SK-N-SH (cell line): ENCODE measurements around the gene BPNT1. TPM values are rescaled to one million over a fixed set of nuclear protein-coding genes. Genes with fewer than 3 reads are reported as not detected.

ENCODE experiments used
- CTCF ChIA-PET: fragments of 300-600, 350-600 bp; formaldehyde crosslinking; extraction: SDS; loops from one replicate; lab custom pipeline; 2021; lab: Yijun Ruan, JAX
- POLR2A ChIA-PET: fragments of 350-600 bp; sonication (Branson Sonifier 250); formaldehyde crosslinking; extraction: SDS; loops from one replicate; lab custom pipeline; 2020; ENCODE audit warnings: antibody characterized with exemption, inconsistent platforms; lab: Yijun Ruan, JAX
- DNase-seq: peaks from one replicate; pipeline ENCODE4 v3.0.0; 2012
- H2AFZ ChIP-seq: fragments of 200-600 bp; sonication (generic); 2 replicates; pipeline ENCODE4 v1.8.1; 2016; ENCODE audit warnings: antibody characterized with exemption, mild to moderate bottlenecking, low read depth
- H3F3A ChIP-seq: fragments of 200-600 bp; sonication (generic); replicated peaks from 2 replicates; pipeline ENCODE3; 2016; ENCODE audit warnings: antibody characterized with exemption, mild to moderate bottlenecking; ENCODE audit not compliant: insufficient read depth
- H3K27ac ChIP-seq, 2 experiments: fragments of 200-500 bp in 1 of 2; fragments of 200-600 bp in 1 of 2; sonication (Bioruptor generic) in 1 of 2; sonication (generic), shearing (Covaris generic) in 1 of 2; 2 replicates each; pipeline versions ENCODE4 v1.5.1 to v1.6.1; 2014 to 2016; ENCODE audit warnings: low read depth in 2 of 2, inconsistent platforms in 1 of 2, low read length in 1 of 2, mild to moderate bottlenecking in 1 of 2, mixed read lengths in 1 of 2
- H3K27me3 ChIP-seq: fragments of 200-600 bp; sonication (generic), shearing (Covaris generic); 2 replicates; pipeline ENCODE4 v1.6.1; 2016; ENCODE audit warnings: mixed run types; ENCODE audit not compliant: insufficient read depth
- H3K36me3 ChIP-seq, 2 experiments: fragments of 200-500 bp in 1 of 2; fragments of 200-600 bp in 1 of 2; sonication (Bioruptor generic) in 1 of 2; sonication (generic) in 1 of 2; replicated peaks in 1 of 2; 2 replicates each; pipeline versions ENCODE3 to v1.5.1; 2014 to 2016; ENCODE audit warnings: low read length in 1 of 2, mild to moderate bottlenecking in 1 of 2; ENCODE audit not compliant: insufficient read depth in 2 of 2, control insufficient read depth in 1 of 2
- H3K4me1 ChIP-seq, 2 experiments: fragments of 200-500 bp in 1 of 2; fragments of 200-600 bp in 1 of 2; sonication (Bioruptor generic) in 1 of 2; sonication (generic), shearing (Covaris generic) in 1 of 2; 2 replicates each; pipeline versions ENCODE4 v1.5.1 to v1.6.1; 2014 to 2016; ENCODE audit warnings: low read depth in 1 of 2, low read length in 1 of 2, mixed run types in 1 of 2; ENCODE audit not compliant: insufficient read depth in 2 of 2, control insufficient read depth in 1 of 2
- H3K4me2 ChIP-seq: fragments of 200-600 bp; sonication (generic), shearing (Covaris generic); 2 replicates; pipeline ENCODE4 v1.6.1; 2017; ENCODE audit warnings: mixed run types
- H3K4me3 ChIP-seq, 2 experiments: fragments of 200-500 bp in 1 of 2; fragments of 200-600 bp in 1 of 2; sonication (Bioruptor generic) in 1 of 2; sonication (generic), shearing (Covaris generic) in 1 of 2; 2 replicates each; pipeline versions ENCODE4 v1.5.1 to v1.8.1; 2014 to 2016; ENCODE audit warnings: low read depth in 2 of 2, inconsistent platforms in 1 of 2, low read length in 1 of 2, mild to moderate bottlenecking in 1 of 2, mixed read lengths in 1 of 2, moderate library complexity in 1 of 2
- H3K79me2 ChIP-seq: fragments of 200-600 bp; sonication (generic); 2 replicates; pipeline ENCODE4 v1.8.1; 2017; ENCODE audit warnings: mild to moderate bottlenecking; ENCODE audit not compliant: insufficient read depth
- H3K9ac ChIP-seq: fragments of 200-600 bp; sonication (generic); 2 replicates; pipeline ENCODE4 v1.6.1; 2017; ENCODE audit warnings: mixed run types
- H3K9me2 ChIP-seq: fragments of 200-600 bp; sonication (generic); 2 replicates; pipeline ENCODE4 v1.6.1; 2017; ENCODE audit warnings: mixed run types
- H3K9me3 ChIP-seq: fragments of 200-600 bp; sonication (generic); 2 replicates; pipeline ENCODE4 v1.6.1; 2017; ENCODE audit warnings: mixed run types, mild to moderate bottlenecking, moderate library complexity
- H4K20me1 ChIP-seq: fragments of 200-600 bp; sonication (generic); 2 replicates; pipeline ENCODE4 v1.6.1; 2017; ENCODE audit warnings: mild to moderate bottlenecking, mixed run types; ENCODE audit not compliant: insufficient read depth
- CHD2 ChIP-seq: fragments of 150-350 bp; IDR thresholded peaks from 2 replicates; pipeline ENCODE4 v1.6.1; 2018; ENCODE audit warnings: low read length; ENCODE audit not compliant: partially characterized antibody
- ELF1 ChIP-seq: IDR thresholded peaks from 2 replicates; pipeline ENCODE4 v1.4.0; 2012
- EZH2phosphoT487 ChIP-seq: fragments of 200-600 bp; sonication (generic); IDR thresholded peaks from 2 replicates; pipeline ENCODE4 v1.6.1; 2017; ENCODE audit warnings: low read depth, mixed run types, mild to moderate bottlenecking, antibody characterized with exemption, moderate library complexity, borderline replicate concordance
- FOSL2 ChIP-seq: IDR thresholded peaks from 2 replicates; pipeline ENCODE4 v1.4.0; 2012; ENCODE audit warnings: low read depth, mild to moderate bottlenecking, moderate library complexity, borderline replicate concordance
- FOXJ3 ChIP-seq: sonication (generic); formaldehyde crosslinking; IDR thresholded peaks from 2 replicates; pipeline ENCODE4 v1.5.1; 2020; ENCODE audit warnings: mild to moderate bottlenecking, missing genetic modification reagents
- GATA2 ChIP-seq: sonication (generic); formaldehyde crosslinking; IDR thresholded peaks from 2 replicates; pipeline ENCODE4 v1.5.0; 2020; ENCODE audit warnings: mild to moderate bottlenecking, missing genetic modification reagents
- JUND ChIP-seq: IDR thresholded peaks from 2 replicates; pipeline ENCODE4 v1.4.0; 2012
- MXI1 ChIP-seq: IDR thresholded peaks from 2 replicates; pipeline ENCODE4 v1.6.1; 2012; ENCODE audit warnings: mild to moderate bottlenecking, low read depth, low read length, improper control_type of control experiment
- RCOR1 ChIP-seq: fragments of 150-350 bp; IDR thresholded peaks from 2 replicates; pipeline ENCODE4 v1.6.1; 2017; ENCODE audit warnings: antibody characterized with exemption, low read length
- RFX5 ChIP-seq: IDR thresholded peaks from 2 replicates; pipeline ENCODE4 v1.6.1; 2012; ENCODE audit warnings: mild to moderate bottlenecking, improper control_type of control experiment, low read length
- RXRA ChIP-seq: IDR thresholded peaks from 2 replicates; pipeline ENCODE4 v1.4.0; 2012; ENCODE audit warnings: low read depth, mild to moderate bottlenecking, borderline replicate concordance
- SMC3 ChIP-seq: IDR thresholded peaks from 2 replicates; pipeline ENCODE4 v1.6.1; 2012; ENCODE audit warnings: low read depth, low read length, improper control_type of control experiment
- TCF12 ChIP-seq: IDR thresholded peaks from 2 replicates; pipeline ENCODE4 v1.4.0; 2012
- YY1 ChIP-seq: IDR thresholded peaks from 2 replicates; pipeline ENCODE4 v1.4.0; 2012; ENCODE audit warnings: low read depth, mild to moderate bottlenecking
- WGBS: methylation state at CpG from one replicate; pipeline ENCODE4 v1.1.6; 2017; ENCODE audit warnings: low lambda C conversion rate; 5-methylcytosine and 5-hydroxymethylcytosine counted together
- polyA plus RNA-seq, 3 experiments: library from polyadenylated mRNA; depleted of rRNA; stranded (reverse); fragments of >200 nt; gene quantifications; 2 replicates each; pipeline ENCODE4 v1.2.3, GENCODE V29; 2012
- TF ChIP-seq, protein P1 (sequence below): fragments of 150-350 bp; IDR thresholded peaks from 2 replicates; pipeline ENCODE4 v1.6.1; 2017; ENCODE audit warnings: antibody characterized with exemption, low read length, low read depth, borderline replicate concordance
- TF ChIP-seq, protein P2 (sequence below): IDR thresholded peaks from 2 replicates; pipeline ENCODE4 v1.6.1; 2012; ENCODE audit warnings: mild to moderate bottlenecking, low read depth, low read length, moderate library complexity
- TF ChIP-seq, protein P3 (sequence below): fragments of 200-600 bp; sonication (generic); IDR thresholded peaks from 2 replicates; pipeline ENCODE4 v1.6.1; 2017; ENCODE audit warnings: antibody characterized with exemption, mild to moderate bottlenecking, moderate library complexity

The BPNT1 gene
- polyA plus RNA-seq, 1 of the 3 experiments (the other 2 are of a cell fraction), result 44.6 TPM

DNA sequence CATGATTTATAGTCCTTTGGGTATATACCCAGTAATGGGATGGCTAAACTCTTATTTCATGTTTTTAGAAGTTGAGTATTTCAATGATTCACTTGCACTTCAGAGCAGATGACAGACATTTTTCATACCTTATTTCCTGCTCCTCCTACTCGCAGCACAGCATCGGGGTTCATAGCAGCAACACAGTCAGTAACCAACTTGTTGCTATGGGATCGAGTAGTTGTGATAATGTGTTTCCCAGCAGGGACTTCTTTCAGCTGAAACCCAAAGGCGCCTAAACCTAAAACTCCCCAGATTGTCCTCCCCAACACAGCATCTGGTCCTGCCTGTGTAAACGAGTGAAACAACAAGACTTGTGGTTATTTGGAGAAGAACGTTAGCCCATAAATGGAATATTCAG, 27.0 kb downstream of the BPNT1 start:
- 93% methylated on average over 6 of the region's 6 CpGs for WGBS
- H3K9me3 ChIP-seq, result no peaks in the 10 kb centered on the region
- peaks cover 0 to 4% of the 10 kb centered on the region in 2 experiments; a peak in 1 of 4 replicates for H3K4me1 ChIP-seq
- no peak for TF ChIP-seq FOSL2
- no peak for TF ChIP-seq YY1
- no peak for TF ChIP-seq ELF1
- TF ChIP-seq FOXJ3 (CRISPR knock-in tag), result no peak
- TF ChIP-seq JUND, result no peak
- TF ChIP-seq GATA2 (CRISPR knock-in tag), result no peak
- no peak for TF ChIP-seq RCOR1
- TF ChIP-seq, protein P1, sequence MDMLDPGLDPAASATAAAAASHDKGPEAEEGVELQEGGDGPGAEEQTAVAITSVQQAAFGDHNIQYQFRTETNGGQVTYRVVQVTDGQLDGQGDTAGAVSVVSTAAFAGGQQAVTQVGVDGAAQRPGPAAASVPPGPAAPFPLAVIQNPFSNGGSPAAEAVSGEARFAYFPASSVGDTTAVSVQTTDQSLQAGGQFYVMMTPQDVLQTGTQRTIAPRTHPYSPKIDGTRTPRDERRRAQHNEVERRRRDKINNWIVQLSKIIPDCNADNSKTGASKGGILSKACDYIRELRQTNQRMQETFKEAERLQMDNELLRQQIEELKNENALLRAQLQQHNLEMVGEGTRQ, result no peak
- TF ChIP-seq RFX5, result no peak
- TF ChIP-seq RXRA, result no peak
- TF ChIP-seq CHD2, result no peak
- TF ChIP-seq SMC3, result no peak
- TF ChIP-seq, protein P2, sequence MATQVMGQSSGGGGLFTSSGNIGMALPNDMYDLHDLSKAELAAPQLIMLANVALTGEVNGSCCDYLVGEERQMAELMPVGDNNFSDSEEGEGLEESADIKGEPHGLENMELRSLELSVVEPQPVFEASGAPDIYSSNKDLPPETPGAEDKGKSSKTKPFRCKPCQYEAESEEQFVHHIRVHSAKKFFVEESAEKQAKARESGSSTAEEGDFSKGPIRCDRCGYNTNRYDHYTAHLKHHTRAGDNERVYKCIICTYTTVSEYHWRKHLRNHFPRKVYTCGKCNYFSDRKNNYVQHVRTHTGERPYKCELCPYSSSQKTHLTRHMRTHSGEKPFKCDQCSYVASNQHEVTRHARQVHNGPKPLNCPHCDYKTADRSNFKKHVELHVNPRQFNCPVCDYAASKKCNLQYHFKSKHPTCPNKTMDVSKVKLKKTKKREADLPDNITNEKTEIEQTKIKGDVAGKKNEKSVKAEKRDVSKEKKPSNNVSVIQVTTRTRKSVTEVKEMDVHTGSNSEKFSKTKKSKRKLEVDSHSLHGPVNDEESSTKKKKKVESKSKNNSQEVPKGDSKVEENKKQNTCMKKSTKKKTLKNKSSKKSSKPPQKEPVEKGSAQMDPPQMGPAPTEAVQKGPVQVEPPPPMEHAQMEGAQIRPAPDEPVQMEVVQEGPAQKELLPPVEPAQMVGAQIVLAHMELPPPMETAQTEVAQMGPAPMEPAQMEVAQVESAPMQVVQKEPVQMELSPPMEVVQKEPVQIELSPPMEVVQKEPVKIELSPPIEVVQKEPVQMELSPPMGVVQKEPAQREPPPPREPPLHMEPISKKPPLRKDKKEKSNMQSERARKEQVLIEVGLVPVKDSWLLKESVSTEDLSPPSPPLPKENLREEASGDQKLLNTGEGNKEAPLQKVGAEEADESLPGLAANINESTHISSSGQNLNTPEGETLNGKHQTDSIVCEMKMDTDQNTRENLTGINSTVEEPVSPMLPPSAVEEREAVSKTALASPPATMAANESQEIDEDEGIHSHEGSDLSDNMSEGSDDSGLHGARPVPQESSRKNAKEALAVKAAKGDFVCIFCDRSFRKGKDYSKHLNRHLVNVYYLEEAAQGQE, result no peak
- no peak for TF ChIP-seq TCF12
- TF ChIP-seq MXI1, result no peak
- no peak for TF ChIP-seq EZH2phosphoT487
- TF ChIP-seq, protein P3, sequence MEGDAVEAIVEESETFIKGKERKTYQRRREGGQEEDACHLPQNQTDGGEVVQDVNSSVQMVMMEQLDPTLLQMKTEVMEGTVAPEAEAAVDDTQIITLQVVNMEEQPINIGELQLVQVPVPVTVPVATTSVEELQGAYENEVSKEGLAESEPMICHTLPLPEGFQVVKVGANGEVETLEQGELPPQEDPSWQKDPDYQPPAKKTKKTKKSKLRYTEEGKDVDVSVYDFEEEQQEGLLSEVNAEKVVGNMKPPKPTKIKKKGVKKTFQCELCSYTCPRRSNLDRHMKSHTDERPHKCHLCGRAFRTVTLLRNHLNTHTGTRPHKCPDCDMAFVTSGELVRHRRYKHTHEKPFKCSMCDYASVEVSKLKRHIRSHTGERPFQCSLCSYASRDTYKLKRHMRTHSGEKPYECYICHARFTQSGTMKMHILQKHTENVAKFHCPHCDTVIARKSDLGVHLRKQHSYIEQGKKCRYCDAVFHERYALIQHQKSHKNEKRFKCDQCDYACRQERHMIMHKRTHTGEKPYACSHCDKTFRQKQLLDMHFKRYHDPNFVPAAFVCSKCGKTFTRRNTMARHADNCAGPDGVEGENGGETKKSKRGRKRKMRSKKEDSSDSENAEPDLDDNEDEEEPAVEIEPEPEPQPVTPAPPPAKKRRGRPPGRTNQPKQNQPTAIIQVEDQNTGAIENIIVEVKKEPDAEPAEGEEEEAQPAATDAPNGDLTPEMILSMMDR, result no peak
- no peaks in the 10 kb centered on the region for H3K9me2 ChIP-seq
- POLR2A ChIA-PET, result no interaction called here
- H3K79me2 ChIP-seq, result no peaks in the 10 kb centered on the region
- DNase-seq, result no peak
- no peak overlapping the region for H2AFZ ChIP-seq
- no peaks in the 10 kb centered on the region for H3K27me3 ChIP-seq
- peaks cover 9% of the 10 kb centered on the region for H3F3A ChIP-seq
- H3K27ac ChIP-seq, result no peak overlapping the region
- H3K9ac ChIP-seq, result no peak overlapping the region
- CTCF ChIA-PET, result no interaction called here
- no peaks in the 10 kb centered on the region for H4K20me1 ChIP-seq
- H3K4me2 ChIP-seq, result no peak overlapping the region
- no peak overlapping the region for H3K4me3 ChIP-seq
- peaks cover 48 to 56% of the 10 kb centered on the region in 2 experiments for H3K36me3 ChIP-seq
